SU-DHL-6 (cell line): Measurements from ENCODE around the gene ZFYVE21.

Experiments
- H2AFZ ChIP-seq: fragments of 200-600 bp; sonication (generic); 2 replicates; pipeline ENCODE4 v1.6.1; 2014; ENCODE audit warnings: low read depth, mild to moderate bottlenecking, moderate library complexity, mixed read lengths, antibody characterized with exemption, low read length; ENCODE audit not compliant: severe bottlenecking
- H3F3A ChIP-seq: fragments of 200-600 bp; shearing (Covaris generic); 2 replicates; pipeline ENCODE4 v1.6.0; 2016; ENCODE audit warnings: antibody characterized with exemption, mild to moderate bottlenecking; ENCODE audit not compliant: insufficient read depth
- H3K27ac ChIP-seq: fragments of 200-600 bp; sonication (generic); 2 replicates; pipeline ENCODE4 v1.5.1; 2016; ENCODE audit warnings: low read depth, mild to moderate bottlenecking, low read length, moderate library complexity, mixed read lengths
- H3K27me3 ChIP-seq: fragments of 200-600 bp; sonication (generic), shearing (Covaris generic); 2 replicates; pipeline ENCODE4 v1.6.0; 2014; ENCODE audit warnings: mild to moderate bottlenecking, low read length
- H3K36me3 ChIP-seq: fragments of 200-600 bp; sonication (generic); 2 replicates; pipeline ENCODE4 v1.6.1; 2014; ENCODE audit warnings: mild to moderate bottlenecking, low read length, mixed read lengths
- H3K4me2 ChIP-seq: fragments of 300-600, 200-600 bp; shearing (Covaris generic), sonication (generic); 2 replicates; pipeline ENCODE4 v1.6.0; 2014; ENCODE audit warnings: low read length, low read depth, mild to moderate bottlenecking; ENCODE audit not compliant: poor library complexity, severe bottlenecking
- H3K4me3 ChIP-seq: fragments of 200-600 bp; sonication (generic); 2 replicates; pipeline ENCODE4 v1.5.1; 2014; ENCODE audit warnings: antibody characterized with exemption, low read length, mild to moderate bottlenecking, mixed read lengths; ENCODE audit not compliant: insufficient read depth, poor library complexity, severe bottlenecking
- H3K79me2 ChIP-seq: fragments of 200-600 bp; sonication (generic); 2 replicates; pipeline ENCODE4 v1.6.1; 2014; ENCODE audit warnings: mild to moderate bottlenecking, low read length, moderate library complexity; ENCODE audit not compliant: insufficient read depth
- H3K9ac ChIP-seq: fragments of 200-600 bp; sonication (generic); 2 replicates; pipeline ENCODE4 v1.7.0; 2014; ENCODE audit warnings: mild to moderate bottlenecking, low read length
- H3K9me2 ChIP-seq: fragments of 200-600 bp; sonication (generic); replicated peaks from 2 replicates; pipeline ENCODE4 v1.6.1; 2014; ENCODE audit warnings: low read length; ENCODE audit not compliant: insufficient read depth
- H3K9me3 ChIP-seq: fragments of 200-600 bp; sonication (generic); 2 replicates; pipeline ENCODE4 v1.6.1; 2014; ENCODE audit warnings: low read length, mixed read lengths; ENCODE audit not compliant: insufficient read depth
- H4K20me1 ChIP-seq: fragments of 200-600 bp; sonication (generic); 2 replicates; pipeline ENCODE4 v1.6.1; 2014; ENCODE audit warnings: low read depth, mild to moderate bottlenecking, antibody characterized with exemption, low read length, moderate library complexity, mixed read lengths
- CTCF ChIP-seq: fragments of 200-600 bp; sonication (generic); IDR thresholded peaks from one replicate; pipeline ENCODE4 v1.5.1; 2017; ENCODE audit warnings: antibody characterized with exemption, mild to moderate bottlenecking, low read length, moderate library complexity; ENCODE audit not compliant: insufficient read depth, poor library complexity, severe bottlenecking
- EZH2phosphoT487 ChIP-seq: fragments of 200-600 bp; sonication (generic), shearing (Covaris generic); conservative IDR thresholded peaks from 2 replicates; pipeline ENCODE4 v1.6.1; 2018; ENCODE audit warnings: mild to moderate bottlenecking, antibody characterized with exemption, low read length, moderate library complexity, mixed read lengths

Gene ZFYVE21

GRCh38 chr14:103706551-103707328 lies 8.9 kb upstream of the ZFYVE21 start:
- no peaks in the 10 kb centered on the region; the same call in none of the 2 replicates for H3K79me2 ChIP-seq
- no peaks in the 10 kb centered on the region for H3K9me2 ChIP-seq
- no peak overlapping the region for H3K9ac ChIP-seq
- no peak overlapping the region for H2AFZ ChIP-seq
- H3K36me3 ChIP-seq: no peaks in the 10 kb centered on the region
- no peak overlapping the region for H3K4me3 ChIP-seq
- H3K27ac ChIP-seq: no peak overlapping the region
- H4K20me1 ChIP-seq: no peaks in the 10 kb centered on the region
- H3K9me3 ChIP-seq: no peaks in the 10 kb centered on the region
- no peak overlapping the region for H3K4me2 ChIP-seq
- TF ChIP-seq CTCF: no peak
- no peak for TF ChIP-seq EZH2phosphoT487
- H3K27me3 ChIP-seq: no peaks in the 10 kb centered on the region
- peaks cover 9% of the 10 kb centered on the region; the same call in 1 of the 2 replicates for H3F3A ChIP-seq

- Histone ChIP-seq H3F3A (0 out of 2 replicates have a peak, but pooled peaks cover 5% of the 10 kb centered on the region), H4K20me1 (no peaks in the 10 kb centered on the region)
Observed at GRCh38 chr14:103707329-103708263, 8.0 kb upstream of the ZFYVE21 start.

GRCh38 chr14:103708750-103709187 lies 6.8 kb upstream of the ZFYVE21 start:
- no peak overlapping the region for H3K4me3 ChIP-seq
- H3K4me2 ChIP-seq: no peak overlapping the region
- H3K27ac ChIP-seq: no peak overlapping the region
- H3K9me3 ChIP-seq: no peaks in the 10 kb centered on the region
- H3K79me2 ChIP-seq: peaks cover 11% of the 10 kb centered on the region
- TF ChIP-seq EZH2phosphoT487: no peak
- no peak for TF ChIP-seq CTCF
- no peaks in the 10 kb centered on the region for H3K27me3 ChIP-seq
- H3K9me2 ChIP-seq: no peaks in the 10 kb centered on the region
- H3K36me3 ChIP-seq: no peaks in the 10 kb centered on the region
- H3F3A ChIP-seq: 0 out of 2 replicates have a peak, but pooled peaks cover under 1% of the 10 kb centered on the region
- H3K9ac ChIP-seq: no peak overlapping the region
- H2AFZ ChIP-seq: no peak overlapping the region
- no peaks in the 10 kb centered on the region for H4K20me1 ChIP-seq

More at GRCh38 chr14:103707329-103708263, 8.0 kb upstream of the ZFYVE21 start:
- Histone ChIP-seq H3K27ac (no peak overlapping the region), H3K9me2 (no peaks in the 10 kb centered on the region), H3K79me2 (no peaks in the 10 kb centered on the region; the same call in none of the 2 replicates), H3K9me3 (no peaks in the 10 kb centered on the region), H3K36me3 (no peaks in the 10 kb centered on the region), H3K4me3 (no peak overlapping the region), H3K27me3 (no peaks in the 10 kb centered on the region), H3K4me2 (no peak overlapping the region), H3K9ac (no peak overlapping the region), H2AFZ (no peak overlapping the region)
- TF ChIP-seq EZH2phosphoT487 (no peak), CTCF (no peak)
